CD1c-positive myeloid dendritic cell (primary cell): ENCODE data around the gene SBF2.
A peak's percentile ranks its signal among the peaks of the same experiment; 100 is the strongest.

Experiments
- DNase-seq: peaks from one replicate; pipeline ENCODE4 v3.0.0-alpha.2; 2016; ENCODE audit errors: extremely low spot score

The SBF2 gene

GRCh38 chr11:10293423-10294289, at the start of gene SBF2:
Gene SBF2, minus strand, starts transcription at chr11:10294219. Its CDS starts 150 bp downstream, at chr11:10294069.
- DNase-seq, result peak; percentile 90

GRCh38 chr11:10338287-10338686, 44.3 kb upstream of the SBF2 start:
- no peak for DNase-seq

- DNase-seq, result no peak
Observed at GRCh38 chr11:10333490-10333889, 39.5 kb upstream of the SBF2 start.

GRCh38 chr11:10331548-10332289, 37.7 kb upstream of the SBF2 start:
- no peak for DNase-seq

GRCh38 chr11:10329935-10330334, 35.9 kb upstream of the SBF2 start:
- no peak for DNase-seq

- no peak for DNase-seq
Observed at GRCh38 chr11:10329356-10329755, 35.3 kb upstream of the SBF2 start.

GRCh38 chr11:10328314-10329098, 34.5 kb upstream of the SBF2 start:
- peak; percentile 77 for DNase-seq

GRCh38 chr11:10327254-10327653, 33.2 kb upstream of the SBF2 start:
- peak; percentile 56 for DNase-seq

GRCh38 chr11:10326012-10326964, 32.3 kb upstream of the SBF2 start:
- DNase-seq, result no peak

- no peak for DNase-seq
Observed at GRCh38 chr11:10325277-10326011, 31.4 kb upstream of the SBF2 start.

GRCh38 chr11:10324474-10324873, 30.5 kb upstream of the SBF2 start:
- DNase-seq, result no peak

GRCh38 chr11:10323793-10324170, 29.8 kb upstream of the SBF2 start:
- DNase-seq, result no peak

- DNase-seq, result peak; percentile 79
Observed at GRCh38 chr11:10322830-10323792, 29.1 kb upstream of the SBF2 start.

- DNase-seq, result no peak
Observed at GRCh38 chr11:10322401-10322800, 28.4 kb upstream of the SBF2 start.

GRCh38 chr11:10320736-10321465, 26.9 kb upstream of the SBF2 start:
- no peak for DNase-seq

GRCh38 chr11:10319702-10320558, 25.9 kb upstream of the SBF2 start:
- DNase-seq, result no peak

- DNase-seq, result no peak
Observed at GRCh38 chr11:10318527-10318802, 24.4 kb upstream of the SBF2 start.
